B cell (primary cell): ENCODE results near the gene CBX4. TPM values are rescaled to one million over a fixed set of nuclear protein-coding genes. Genes with fewer than 3 reads are reported as not detected.

Source experiments
- ATAC-seq: fragments of 200-7000 bp; cut with Tn5 transposase; one replicate; pipeline ENCODE4 v1.10.0; 2021; ENCODE audit warnings: low read depth, mild to moderate bottlenecking, moderate number of reproducible peaks, moderate library complexity
- CTCF ChIA-PET: fragments of 350-600 bp; sonication (Branson Sonifier 250); formaldehyde crosslinking; loops from one replicate; lab custom pipeline; 2021; ENCODE audit warnings: antibody characterized with exemption, inconsistent platforms; lab: Charles Lee
- POLR2A ChIA-PET: fragments of 350-600 bp; sonication (Branson Sonifier 250); formaldehyde crosslinking; loops from one replicate; lab custom pipeline; 2021; ENCODE audit warnings: antibody characterized with exemption; lab: Charles Lee
- DNase-seq: peaks from one replicate; pipeline ENCODE4 v3.0.0; 2013
- H2AFZ ChIP-seq: 2 replicates; pipeline ENCODE4 v1.6.1; 2012; ENCODE audit warnings: mild to moderate bottlenecking, low read depth, low read length; ENCODE audit not compliant: insufficient read depth, poor library complexity, severe bottlenecking
- H3K27ac ChIP-seq, 2 donors: 1 replicate in 1 of 2; 2 replicates in 1 of 2; pipeline ENCODE4 v1.5.1; 2012 to 2013; ENCODE audit warnings: low read length in 2 of 2, mild to moderate bottlenecking in 2 of 2, moderate library complexity in 1 of 2
- H3K27me3 ChIP-seq, 4 experiments: fragments of 200-600 bp in 1 of 4; sonication (generic) in 1 of 4; replicated peaks in 1 of 4; 1 replicate in 2 of 4; 2 replicates in 2 of 4; pipeline versions ENCODE4 v1.6.1 to v1.7.0; 2013 to 2016; ENCODE audit warnings: low read length in 3 of 4, mild to moderate bottlenecking in 2 of 4, mixed read lengths in 1 of 4, moderate library complexity in 1 of 4; ENCODE audit not compliant: insufficient read depth in 4 of 4, control insufficient read depth in 3 of 4; ENCODE audit errors: control extremely low read depth in 1 of 4
- H3K36me3 ChIP-seq, 2 experiments: replicated peaks in 1 of 2; 1 replicate in 1 of 2; 2 replicates in 1 of 2; pipeline versions ENCODE4 v1.6.1 to v1.7.1; 2013; ENCODE audit warnings: low read length in 1 of 2; ENCODE audit not compliant: insufficient read depth in 2 of 2, control insufficient read depth in 1 of 2; ENCODE audit errors: control extremely low read depth in 1 of 2, extremely low read depth in 1 of 2
- H3K4me1 ChIP-seq, 2 donors: fragments of 200-600 bp in 1 of 2; sonication (generic) in 1 of 2; 1 replicate in 1 of 2; 2 replicates in 1 of 2; pipeline versions ENCODE4 v1.5.1 to v1.6.1; 2013 to 2017; ENCODE audit warnings: low read length in 2 of 2; ENCODE audit not compliant: control insufficient read depth in 2 of 2, insufficient read depth in 2 of 2
- H3K4me2 ChIP-seq: replicated peaks from 2 replicates; pipeline ENCODE3; 2012; ENCODE audit warnings: mild to moderate bottlenecking, low read depth, low read length; ENCODE audit not compliant: poor library complexity, severe bottlenecking
- H3K4me3 ChIP-seq, 5 experiments: fragments of 200-600 bp in 1 of 5; sonication (generic) in 1 of 5; 1 replicate in 3 of 5; 2 replicates in 2 of 5; pipeline versions ENCODE4 v1.5.1 to v1.7.0; 2011 to 2016; ENCODE audit warnings: low read length in 4 of 5, mild to moderate bottlenecking in 4 of 5, low read depth in 2 of 5, control low read depth in 1 of 5, moderate library complexity in 1 of 5; ENCODE audit not compliant: insufficient read depth in 1 of 5; ENCODE audit errors: control extremely low read depth in 1 of 5, extremely low read depth in 1 of 5
- H3K79me2 ChIP-seq: fragments of 200-600 bp; sonication (generic); one replicate; pipeline ENCODE4 v1.6.0; 2016; ENCODE audit warnings: low read length; ENCODE audit not compliant: control insufficient read depth, insufficient read depth
- H3K9ac ChIP-seq: fragments of 200-600 bp; sonication (generic); 2 replicates; pipeline ENCODE4 v1.6.1; 2017; ENCODE audit warnings: mild to moderate bottlenecking, low read length, moderate library complexity
- H3K9me3 ChIP-seq, 3 donors: one replicate each; pipeline versions ENCODE4 v1.6.1 to v1.7.1; 2013; ENCODE audit warnings: low read length in 2 of 3; ENCODE audit not compliant: control insufficient read depth in 2 of 3, insufficient read depth in 1 of 3; ENCODE audit errors: control extremely low read depth in 1 of 3
- H4K20me1 ChIP-seq: 2 replicates; pipeline ENCODE4 v1.6.0; 2012; ENCODE audit warnings: mild to moderate bottlenecking, low read length; ENCODE audit not compliant: insufficient read depth, control insufficient read depth, poor library complexity, severe bottlenecking
- H3K27ac Mint-ChIP-seq: one replicate; pipeline ENCODE4 v1.8.0; 2021; ENCODE audit warnings: mixed read lengths
- H3K27me3 Mint-ChIP-seq: one replicate; pipeline ENCODE4 v1.8.0; 2021; ENCODE audit warnings: mixed read lengths
- H3K4me1 Mint-ChIP-seq: one replicate; pipeline ENCODE4 v1.8.0; 2021; ENCODE audit warnings: mixed read lengths
- H3K4me3 Mint-ChIP-seq: one replicate; pipeline ENCODE4 v1.8.0; 2021; ENCODE audit warnings: mixed read lengths
- H3K9me3 Mint-ChIP-seq: one replicate; pipeline ENCODE4 v1.8.0; 2022; ENCODE audit warnings: mixed read lengths; ENCODE audit not compliant: insufficient read depth
- EZH2 ChIP-seq: IDR thresholded peaks from 2 replicates; pipeline ENCODE4 v1.6.1; 2012; ENCODE audit warnings: borderline replicate concordance, low read depth, mild to moderate bottlenecking, moderate library complexity, low read length; ENCODE audit not compliant: insufficient read depth, poor library complexity, severe bottlenecking
- WGBS: methylation state at CpG from one replicate; pipeline ENCODE4 v1.1.5; 2013; ENCODE audit warnings: missing lambda C conversion rate; ENCODE audit not compliant: insufficient coverage; 5-methylcytosine and 5-hydroxymethylcytosine counted together
- intact Hi-C: fragments of 100-400 bp; cut with micrococcal nuclease; formaldehyde crosslinking; loops from one replicate; pipeline ENCODE4 v1.10.0; 2022
- polyA plus RNA-seq: library from polyadenylated mRNA; depleted of rRNA; stranded (reverse); fragments of >200 nt; gene quantifications from 2 replicates; pipeline ENCODE4 v1.2.3, GENCODE V29; 2012
- total RNA-seq, 2 donors: library from RNA; stranded (reverse); fragments of 120-200 nt in 1 of 2; gene quantifications; 1 replicate in 1 of 2; 2 replicates in 1 of 2; pipeline versions ENCODE4 v1.2.3 to v1.2.4, GENCODE V29; 2013 to 2022
- TF ChIP-seq, protein P1 (sequence below): fragments of 200-600 bp; IDR thresholded peaks from one replicate; pipeline ENCODE4 v1.8.0; 2022; ENCODE audit warnings: antibody characterized with exemption, mild to moderate bottlenecking

The CBX4 gene
- total and polyA plus RNA-seq, 2 donors (not counting 1 experiment from before 2014, with no cell fraction given) = 81.9 to 115 TPM

DNA sequence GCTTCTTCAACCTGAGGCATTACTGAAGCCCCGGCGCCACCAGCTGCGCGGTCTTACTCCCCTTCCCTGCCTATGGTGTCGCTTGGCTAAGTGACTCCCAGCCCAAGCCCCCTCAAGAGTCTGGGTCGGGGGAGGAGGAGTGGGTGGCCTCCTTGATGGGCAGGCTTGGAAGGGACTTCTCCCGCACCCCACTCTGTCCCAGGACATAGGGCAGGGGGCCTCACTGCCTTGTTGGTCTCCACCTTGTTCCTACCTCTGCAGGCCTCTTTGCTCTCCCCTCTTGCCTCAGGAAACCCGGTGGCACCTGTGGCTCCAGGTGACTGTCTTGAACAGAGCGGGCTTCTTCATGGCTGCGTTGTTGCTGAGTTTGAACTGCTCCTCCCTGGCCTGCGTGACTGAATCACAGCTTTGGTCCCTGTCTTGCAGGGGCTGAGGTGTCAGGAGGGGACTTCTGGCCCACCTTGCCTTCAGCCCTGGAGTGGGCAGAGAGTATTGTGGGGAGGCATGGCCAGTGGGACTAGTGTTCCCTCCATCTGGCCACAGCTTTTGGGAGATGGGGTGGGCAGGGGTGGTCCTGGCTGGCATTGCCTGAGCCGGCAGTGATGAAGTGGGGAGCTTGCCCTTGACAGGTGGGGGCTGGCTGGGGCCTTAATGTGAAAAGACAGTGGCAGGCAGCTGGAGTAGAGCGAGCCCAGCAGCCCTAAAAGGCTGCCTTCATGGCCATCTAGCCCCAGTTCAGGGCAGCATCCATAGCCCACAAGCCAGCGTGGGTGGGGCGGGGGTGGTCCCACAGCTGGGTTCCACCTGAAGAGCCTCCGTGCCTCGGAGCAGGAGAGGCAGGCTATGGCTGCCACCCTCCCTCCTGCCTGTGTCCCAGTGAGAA lies 54.0 kb downstream of the CBX4 start:
- Histone ChIP-seq H3K4me2 (no peak overlapping the region), H2AFZ (no peak overlapping the region), H3K79me2 (no peaks in the 10 kb centered on the region), H3K27me3 (peaks cover 0 to 76% (median 35%) of the 10 kb centered on the region in 4 experiments), H3K27ac (no peak overlapping the region), H3K9me3 (peaks cover 0 to 16% (median 0%) of the 10 kb centered on the region in 3 donors), H3K36me3 (no peaks in the 10 kb centered on the region), H3K4me1 (peaks cover 19 to 25% of the 10 kb centered on the region in 2 donors), H4K20me1 (peaks cover 3% of the 10 kb centered on the region), H3K4me3 (no peak overlapping the region), H3K9ac (no peak overlapping the region)
- intact Hi-C loops = loop anchor here (5.0 kb wide), 1 partner anchor 132 kb away; no protein-coding TSS in a partner anchor
- Mint-ChIP-seq H3K27ac (no peak overlapping the region), H3K4me1 (peaks cover 8% of the 10 kb centered on the region), H3K9me3 (no peaks in the 10 kb centered on the region), H3K4me3 (no peak overlapping the region), H3K27me3 (peaks cover 66% of the 10 kb centered on the region)
- WGBS = 92% methylated on average over 9 of the region's 17 CpGs
- TF ChIP-seq, protein P1, sequence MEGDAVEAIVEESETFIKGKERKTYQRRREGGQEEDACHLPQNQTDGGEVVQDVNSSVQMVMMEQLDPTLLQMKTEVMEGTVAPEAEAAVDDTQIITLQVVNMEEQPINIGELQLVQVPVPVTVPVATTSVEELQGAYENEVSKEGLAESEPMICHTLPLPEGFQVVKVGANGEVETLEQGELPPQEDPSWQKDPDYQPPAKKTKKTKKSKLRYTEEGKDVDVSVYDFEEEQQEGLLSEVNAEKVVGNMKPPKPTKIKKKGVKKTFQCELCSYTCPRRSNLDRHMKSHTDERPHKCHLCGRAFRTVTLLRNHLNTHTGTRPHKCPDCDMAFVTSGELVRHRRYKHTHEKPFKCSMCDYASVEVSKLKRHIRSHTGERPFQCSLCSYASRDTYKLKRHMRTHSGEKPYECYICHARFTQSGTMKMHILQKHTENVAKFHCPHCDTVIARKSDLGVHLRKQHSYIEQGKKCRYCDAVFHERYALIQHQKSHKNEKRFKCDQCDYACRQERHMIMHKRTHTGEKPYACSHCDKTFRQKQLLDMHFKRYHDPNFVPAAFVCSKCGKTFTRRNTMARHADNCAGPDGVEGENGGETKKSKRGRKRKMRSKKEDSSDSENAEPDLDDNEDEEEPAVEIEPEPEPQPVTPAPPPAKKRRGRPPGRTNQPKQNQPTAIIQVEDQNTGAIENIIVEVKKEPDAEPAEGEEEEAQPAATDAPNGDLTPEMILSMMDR = no peak
- TF ChIP-seq EZH2 = no peak
- no peak for ATAC-seq
- CTCF ChIA-PET = no interaction called here
- POLR2A ChIA-PET = no interaction called here
- DNase-seq = no peak
